Tibial artery (tissue), 4 donors: Measurements from ENCODE around the gene CHST8.
A peak's percentile ranks its signal among the peaks of the same experiment; 100 is the strongest.

Source experiments
- DNase-seq, 2 donors: peaks; one replicate each; pipeline ENCODE4 v3.0.0-alpha.2; 2019
- H3K27ac ChIP-seq, 2 donors: fragments of 200-600 bp; sonication (generic) in 1 of 2; 1 replicate in 1 of 2; 2 replicates in 1 of 2; pipeline ENCODE4 v1.5.1; 2018 to 2019; ENCODE audit warnings: mild to moderate bottlenecking in 1 of 2
- H3K27me3 ChIP-seq, 2 donors: fragments of 200-600 bp; sonication (generic) in 1 of 2; one replicate each; pipeline versions ENCODE4 v1.5.1 to v1.6.0; 2016 to 2019
- H3K36me3 ChIP-seq, 3 donors: fragments of 200-600 bp; sonication (generic) in 2 of 3; one replicate each; pipeline ENCODE4 v1.5.1; 2016 to 2019; ENCODE audit warnings: mild to moderate bottlenecking in 2 of 3
- H3K4me1 ChIP-seq, 4 donors: fragments of 200-600 bp; sonication (generic) in 2 of 4; 1 replicate in 3 of 4; 2 replicates in 1 of 4; pipeline ENCODE4 v1.5.1; 2016 to 2019
- H3K4me3 ChIP-seq, 2 donors: fragments of 200-600 bp; sonication (generic) in 1 of 2; 1 replicate in 1 of 2; 2 replicates in 1 of 2; pipeline ENCODE4 v1.5.1; 2018 to 2019; ENCODE audit warnings: mild to moderate bottlenecking in 2 of 2
- H3K9me3 ChIP-seq, 3 donors: fragments of 200-600 bp; sonication (generic) in 1 of 3; one replicate each; pipeline ENCODE4 v1.5.1; 2016 to 2019
- CTCF ChIP-seq, 2 experiments: fragments of 200-600 bp in 1 of 2; fragments of 450-650 bp in 1 of 2; IDR thresholded peaks; one replicate each; pipeline ENCODE4 v1.5.1; 2017 to 2019; ENCODE audit warnings: antibody characterized with exemption in 2 of 2, mild to moderate bottlenecking in 1 of 2, moderate library complexity in 1 of 2
- intact Hi-C: fragments of 100-400 bp; cut with DNase I; formaldehyde crosslinking; loops from one replicate; pipeline ENCODE4 v1.15.0; 2023; ENCODE audit warnings: low total_unique reads

CHST8 gene

GRCh38 chr19:33797802-33798671, 176.3 kb downstream of the CHST8 start:
- intact Hi-C loops: loop anchor here (5.0 kb wide), 1 partner anchor 199 kb away; no protein-coding TSS in a partner anchor
- peak overlapping the region; percentile 84 to 97 for H3K27ac ChIP-seq
- H3K27me3 ChIP-seq: no peaks in the 10 kb centered on the region

GRCh38 chr19:33798681-33799111, 176.9 kb downstream of the CHST8 start:
- intact Hi-C loops: loop anchor here (5.0 kb wide), 1 partner anchor 199 kb away; no protein-coding TSS in a partner anchor
- Histone ChIP-seq H3K27ac (peak overlapping the region; percentile 84 to 97), H3K4me3 (peak overlapping the region; percentile 83 to 91), H3K27me3 (no peaks in the 10 kb centered on the region), H3K4me1 (peaks cover 0 to 40% (median 15%) of the 10 kb centered on the region in 4 donors), H3K36me3 (peaks cover 0 to 33% (median 21%) of the 10 kb centered on the region in 3 donors), H3K9me3 (no peaks in the 10 kb centered on the region)
- no peak for DNase-seq
- TF ChIP-seq CTCF (IDR thresholded peaks at IDR 0.05): no peak

More at GRCh38 chr19:33797802-33798671, 176.3 kb downstream of the CHST8 start:
- no peak for TF ChIP-seq CTCF (IDR thresholded peaks at IDR 0.05)
- no peaks in the 10 kb centered on the region for H3K9me3 ChIP-seq
- peaks cover 0 to 37% (median 15%) of the 10 kb centered on the region in 4 donors for H3K4me1 ChIP-seq
- peaks cover 0 to 26% (median 20%) of the 10 kb centered on the region in 3 donors for H3K36me3 ChIP-seq
- peak; percentile 30 to 78 for DNase-seq
- H3K4me3 ChIP-seq: peak overlapping the region; percentile 83 to 91

- DNase-seq: no peak
- H3K4me3 ChIP-seq: peak overlapping the region; percentile 83 to 91
- H3K4me1 ChIP-seq: peaks cover 0 to 46% (median 19%) of the 10 kb centered on the region in 4 donors
- no peak for TF ChIP-seq CTCF (IDR thresholded peaks at IDR 0.05)
- peaks cover 0 to 38% (median 21%) of the 10 kb centered on the region in 3 donors for H3K36me3 ChIP-seq
- intact Hi-C loops: loop anchor here (5.0 kb wide), 1 partner anchor 198 kb away; no protein-coding TSS in a partner anchor
- no peaks in the 10 kb centered on the region for H3K27me3 ChIP-seq
- peak overlapping the region; percentile 84 to 97 for H3K27ac ChIP-seq
- H3K9me3 ChIP-seq: no peaks in the 10 kb centered on the region
Measured at GRCh38 chr19:33799476-33799875, 177.7 kb downstream of the CHST8 start.

GRCh38 chr19:33800012-33800680, 178.4 kb downstream of the CHST8 start:
- Histone ChIP-seq H3K4me1 (peaks cover 0 to 47% (median 19%) of the 10 kb centered on the region in 4 donors), H3K27me3 (no peaks in the 10 kb centered on the region), H3K36me3 (peaks cover 0 to 45% (median 26%) of the 10 kb centered on the region in 3 donors), H3K4me3 (no peak overlapping the region), H3K9me3 (no peaks in the 10 kb centered on the region), H3K27ac (peak overlapping the region in 1 of 2 donors; percentile 97)
- intact Hi-C loops: no loop called here
- no peak for DNase-seq
- TF ChIP-seq CTCF (IDR thresholded peaks at IDR 0.05): no peak

GRCh38 chr19:33801411-33801810, 179.7 kb downstream of the CHST8 start:
- Histone ChIP-seq H3K36me3 (peaks cover 0 to 56% (median 28%) of the 10 kb centered on the region in 3 donors), H3K4me3 (no peak overlapping the region), H3K9me3 (no peaks in the 10 kb centered on the region), H3K27me3 (no peaks in the 10 kb centered on the region), H3K27ac (peak overlapping the region in 1 of 2 donors; percentile 45), H3K4me1 (peaks cover 0 to 53% (median 19%) of the 10 kb centered on the region in 4 donors)
- intact Hi-C loops: no loop called here
- TF ChIP-seq CTCF (IDR thresholded peaks at IDR 0.05): no peak
- no peak for DNase-seq
